GM12801 (cell line): ENCODE measurements around the gene IMMT.

Experiments used
- CTCF ChIP-seq: IDR thresholded peaks from one replicate; pipeline ENCODE4 v1.5.1; 2011; ENCODE audit warnings: control low read depth; ENCODE audit not compliant: insufficient read length; ENCODE audit errors: extremely low read depth

Gene IMMT

GRCh38 chr2:86193901-86194567 is 1.2 kb downstream of the IMMT start:
- TF ChIP-seq CTCF = no peak

- TF ChIP-seq CTCF = no peak
Measured at GRCh38 chr2:86189782-86190416, 5.4 kb downstream of the IMMT start.

- no peak for TF ChIP-seq CTCF
Measured at GRCh38 chr2:86186431-86186830, 8.8 kb downstream of the IMMT start.

- TF ChIP-seq CTCF = no peak
Measured at GRCh38 chr2:86185517-86186212, 9.6 kb downstream of the IMMT start.

GRCh38 chr2:86176597-86176996 is 18.7 kb downstream of the IMMT start:
- no peak for TF ChIP-seq CTCF

- TF ChIP-seq CTCF = no peak
Measured at GRCh38 chr2:86175828-86176227, 19.4 kb downstream of the IMMT start.

GRCh38 chr2:86174445-86174844 is 20.8 kb downstream of the IMMT start:
- TF ChIP-seq CTCF = no peak
